WTC11 (cell line): ENCODE results near the gene FARP2. TPM values are rescaled to one million over a fixed set of nuclear protein-coding genes. Genes with fewer than 3 reads are reported as not detected.

Experiments
- ATAC-seq: fragments of 200-7000 bp; cut with Tn5 transposase; 2 replicates; pipeline ENCODE4 v1.10.0; 2021; ENCODE audit warnings: mild to moderate bottlenecking, moderate library complexity
- CTCF ChIA-PET: fragments of 300-600 bp; sonication (Branson Sonifier 250); formaldehyde crosslinking; loops from one replicate; lab custom pipeline; 2021; ENCODE audit warnings: antibody characterized with exemption; lab: Charles Lee
- POLR2A ChIA-PET: fragments of 350-600 bp; sonication (Branson Sonifier 250); formaldehyde crosslinking; loops from one replicate; lab custom pipeline; 2021; ENCODE audit warnings: antibody characterized with exemption; lab: Charles Lee
- DNase-seq: peaks from one replicate; pipeline ENCODE4 v3.0.0; 2021; ENCODE audit warnings: low spot score
- H3K27ac Mint-ChIP-seq: 2 replicates; pipeline ENCODE4 v1.8.0; 2021; ENCODE audit warnings: mixed read lengths
- H3K27me3 Mint-ChIP-seq: 2 replicates; pipeline ENCODE4 v1.8.0; 2021; ENCODE audit warnings: low read depth, mild to moderate bottlenecking, moderate library complexity, mixed read lengths
- H3K36me3 Mint-ChIP-seq: 2 replicates; pipeline ENCODE4 v1.8.0; 2021; ENCODE audit warnings: mixed read lengths
- H3K4me1 Mint-ChIP-seq: 2 replicates; pipeline ENCODE4 v1.8.0; 2022; ENCODE audit warnings: mixed read lengths
- H3K4me3 Mint-ChIP-seq: 2 replicates; pipeline ENCODE4 v1.8.0; 2021; ENCODE audit warnings: mild to moderate bottlenecking, moderate library complexity, mixed read lengths
- H3K9me3 Mint-ChIP-seq: 2 replicates; pipeline ENCODE4 v1.8.0; 2021; ENCODE audit warnings: mixed read lengths
- ELF4 ChIP-seq: sonication (generic); formaldehyde crosslinking; IDR thresholded peaks from 2 replicates; pipeline ENCODE4 v1.8.1; 2022; ENCODE audit warnings: low read depth, mild to moderate bottlenecking, moderate library complexity, missing genetic modification reagents
- EMX1 ChIP-seq: fragments of 250-450 bp; sonication (Bioruptor Pico); IDR thresholded peaks from 2 replicates; pipeline ENCODE4 v1.8.0; 2021; ENCODE audit warnings: mild to moderate bottlenecking
- ESRRA ChIP-seq: sonication (generic); formaldehyde crosslinking; IDR thresholded peaks from 2 replicates; pipeline ENCODE4 v1.8.1; 2022; ENCODE audit warnings: mild to moderate bottlenecking, missing genetic modification reagents, borderline replicate concordance
- ETV6 ChIP-seq: sonication (generic); formaldehyde crosslinking; IDR thresholded peaks from 2 replicates; pipeline ENCODE4 v1.8.1; 2022; ENCODE audit warnings: mild to moderate bottlenecking, missing genetic modification reagents
- GRHL2 ChIP-seq: fragments of 250-450 bp; sonication (Bioruptor Pico); IDR thresholded peaks from 2 replicates; pipeline ENCODE4 v1.8.0; 2022; ENCODE audit warnings: mild to moderate bottlenecking, moderate library complexity; ENCODE audit not compliant: insufficient replicate concordance, severe bottlenecking
- MYBL2 ChIP-seq: sonication (generic); formaldehyde crosslinking; IDR thresholded peaks from 2 replicates; pipeline ENCODE4 v1.8.1; 2023; ENCODE audit warnings: mild to moderate bottlenecking, moderate library complexity, missing genetic modification reagents
- OVOL2 ChIP-seq: fragments of 250-450 bp; sonication (Bioruptor Pico); IDR thresholded peaks from 2 replicates; pipeline ENCODE4 v1.9.0; 2021; ENCODE audit warnings: mild to moderate bottlenecking, borderline replicate concordance
- PRRX2 ChIP-seq: fragments of 250-450 bp; sonication (Bioruptor Pico); IDR thresholded peaks from 2 replicates; pipeline ENCODE4 v1.8.0; 2021; ENCODE audit warnings: mild to moderate bottlenecking
- RELA ChIP-seq: sonication (generic); formaldehyde crosslinking; IDR thresholded peaks from 2 replicates; pipeline ENCODE4 v1.8.1; 2022; ENCODE audit warnings: missing genetic modification reagents, mild to moderate bottlenecking, borderline replicate concordance
- SMAD3 ChIP-seq: sonication (generic); formaldehyde crosslinking; IDR thresholded peaks from 2 replicates; pipeline ENCODE4 v1.8.0; 2022; ENCODE audit warnings: missing genetic modification reagents, mild to moderate bottlenecking, borderline replicate concordance
- SOX15 ChIP-seq: fragments of 250-450 bp; sonication (Bioruptor Pico); IDR thresholded peaks from 2 replicates; pipeline ENCODE4 v1.9.0; 2021; ENCODE audit warnings: mild to moderate bottlenecking
- TEAD1 ChIP-seq: sonication (generic); formaldehyde crosslinking; IDR thresholded peaks from 2 replicates; pipeline ENCODE4 v1.8.0; 2022; ENCODE audit warnings: mild to moderate bottlenecking, missing genetic modification reagents
- ZNF219 ChIP-seq: sonication (generic); formaldehyde crosslinking; IDR thresholded peaks from 2 replicates; pipeline ENCODE4 v1.8.0; 2023; ENCODE audit warnings: missing genetic modification reagents, mild to moderate bottlenecking, borderline replicate concordance
- ZNF232 ChIP-seq: sonication (generic); formaldehyde crosslinking; IDR thresholded peaks from 2 replicates; pipeline ENCODE4 v1.8.0; 2022; ENCODE audit warnings: mild to moderate bottlenecking, missing genetic modification reagents
- ZNF263 ChIP-seq: sonication (generic); formaldehyde crosslinking; IDR thresholded peaks from 2 replicates; pipeline ENCODE4 v1.8.1; 2022; ENCODE audit warnings: low read depth, mild to moderate bottlenecking, moderate library complexity, missing genetic modification reagents
- ZNF317 ChIP-seq: sonication (generic); formaldehyde crosslinking; IDR thresholded peaks from 2 replicates; pipeline ENCODE4 v1.8.1; 2023; ENCODE audit warnings: low read depth, mild to moderate bottlenecking, moderate library complexity, missing genetic modification reagents, borderline replicate concordance
- ZNF396 ChIP-seq: fragments of 250-450 bp; sonication (Bioruptor Pico); IDR thresholded peaks from 2 replicates; pipeline ENCODE4 v1.8.0; 2021; ENCODE audit warnings: mild to moderate bottlenecking, moderate library complexity, borderline replicate concordance
- ZNF416 ChIP-seq: fragments of 250-450 bp; sonication (Bioruptor Pico); IDR thresholded peaks from 2 replicates; pipeline ENCODE4 v1.9.0; 2021; ENCODE audit warnings: mild to moderate bottlenecking, inconsistent platforms
- total RNA-seq: library from RNA; stranded (reverse); gene quantifications from 3 replicates; pipeline ENCODE4 v1.2.3, GENCODE V29; 2021
- TF ChIP-seq, protein P1 (sequence below): sonication (generic); formaldehyde crosslinking; conservative IDR thresholded peaks from 2 replicates; pipeline ENCODE4 v1.8.1; 2022; ENCODE audit warnings: mild to moderate bottlenecking, missing genetic modification reagents
- TF ChIP-seq, protein P2 (sequence below): sonication (generic); formaldehyde crosslinking; IDR thresholded peaks from 2 replicates; pipeline ENCODE4 v1.8.1; 2022; ENCODE audit warnings: mild to moderate bottlenecking, moderate library complexity, missing genetic modification reagents
- TF ChIP-seq, protein P3 (sequence below): fragments of 250-450 bp; sonication (Bioruptor Pico); IDR thresholded peaks from 2 replicates; pipeline ENCODE4 v1.9.0; 2021; ENCODE audit warnings: mild to moderate bottlenecking
- TF ChIP-seq, protein P4 (sequence below): sonication (generic); formaldehyde crosslinking; IDR thresholded peaks from 2 replicates; pipeline ENCODE4 v1.8.0; 2022; ENCODE audit warnings: mild to moderate bottlenecking, missing genetic modification reagents
- TF ChIP-seq, protein P5 (sequence below): fragments of 200-600 bp; IDR thresholded peaks from 2 replicates; pipeline ENCODE4 v1.8.0; 2022; ENCODE audit warnings: antibody characterized with exemption
- TF ChIP-seq, protein P6 (sequence below): fragments of 250-450 bp; sonication (Bioruptor Pico); IDR thresholded peaks from 2 replicates; pipeline ENCODE4 v1.9.0; 2021; ENCODE audit warnings: mild to moderate bottlenecking
- TF ChIP-seq, protein P7 (sequence below): sonication (generic); formaldehyde crosslinking; IDR thresholded peaks from 2 replicates; pipeline ENCODE4 v1.8.1; 2023; ENCODE audit warnings: mild to moderate bottlenecking, missing genetic modification reagents
- TF ChIP-seq, protein P8 (sequence below): sonication (generic); formaldehyde crosslinking; IDR thresholded peaks from 2 replicates; pipeline ENCODE4 v1.8.0; 2022; ENCODE audit warnings: mild to moderate bottlenecking, missing genetic modification reagents

Gene FARP2
- total RNA-seq, 1 experiment from 2014 or later: 37.8 TPM

DNA sequence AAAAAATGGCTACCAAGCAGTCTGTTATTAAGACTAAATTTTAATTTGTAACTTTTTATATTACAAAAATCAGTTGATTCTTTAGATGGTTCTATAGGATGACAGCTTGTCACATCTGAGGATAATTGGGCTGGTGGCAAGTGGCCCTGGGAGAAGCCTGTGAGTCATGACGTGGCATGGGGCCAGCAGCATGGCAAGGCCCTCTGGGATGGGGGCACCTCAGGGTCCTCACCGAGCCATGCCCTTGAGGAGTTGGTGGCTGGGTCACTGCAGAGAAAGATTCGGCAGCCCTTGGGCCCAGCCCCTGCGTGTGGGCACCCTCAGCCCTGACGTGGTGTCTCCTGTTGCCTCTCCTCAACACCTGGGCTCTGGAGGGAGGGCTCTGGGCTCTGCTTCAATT lies 102.6 kb downstream of the FARP2 start:
- ATAC-seq: no peak
- CTCF ChIA-PET: no interaction called here
- H3K36me3 Mint-ChIP-seq: no peaks in the 10 kb centered on the region
- H3K9me3 Mint-ChIP-seq: no peaks in the 10 kb centered on the region
- TF ChIP-seq, protein P1, sequence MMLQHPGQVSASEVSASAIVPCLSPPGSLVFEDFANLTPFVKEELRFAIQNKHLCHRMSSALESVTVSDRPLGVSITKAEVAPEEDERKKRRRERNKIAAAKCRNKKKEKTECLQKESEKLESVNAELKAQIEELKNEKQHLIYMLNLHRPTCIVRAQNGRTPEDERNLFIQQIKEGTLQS (CRISPR knock-in tag): no peak
- TF ChIP-seq SMAD3 (CRISPR knock-in tag): no peak
- TF ChIP-seq, protein P2, sequence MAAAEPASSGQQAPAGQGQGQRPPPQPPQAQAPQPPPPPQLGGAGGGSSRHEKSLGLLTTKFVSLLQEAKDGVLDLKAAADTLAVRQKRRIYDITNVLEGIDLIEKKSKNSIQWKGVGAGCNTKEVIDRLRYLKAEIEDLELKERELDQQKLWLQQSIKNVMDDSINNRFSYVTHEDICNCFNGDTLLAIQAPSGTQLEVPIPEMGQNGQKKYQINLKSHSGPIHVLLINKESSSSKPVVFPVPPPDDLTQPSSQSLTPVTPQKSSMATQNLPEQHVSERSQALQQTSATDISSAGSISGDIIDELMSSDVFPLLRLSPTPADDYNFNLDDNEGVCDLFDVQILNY (CRISPR knock-in tag): no peak
- TF ChIP-seq, protein P3, sequence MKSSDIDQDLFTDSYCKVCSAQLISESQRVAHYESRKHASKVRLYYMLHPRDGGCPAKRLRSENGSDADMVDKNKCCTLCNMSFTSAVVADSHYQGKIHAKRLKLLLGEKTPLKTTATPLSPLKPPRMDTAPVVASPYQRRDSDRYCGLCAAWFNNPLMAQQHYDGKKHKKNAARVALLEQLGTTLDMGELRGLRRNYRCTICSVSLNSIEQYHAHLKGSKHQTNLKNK (CRISPR knock-in tag): no peak
- no peak for TF ChIP-seq TEAD1 (CRISPR knock-in tag)
- TF ChIP-seq GRHL2 (CRISPR knock-in tag): no peak
- no peak for TF ChIP-seq ZNF232 (CRISPR knock-in tag)
- no peak for TF ChIP-seq ESRRA (CRISPR knock-in tag)
- TF ChIP-seq ZNF317: no peak
- TF ChIP-seq, protein P4, sequence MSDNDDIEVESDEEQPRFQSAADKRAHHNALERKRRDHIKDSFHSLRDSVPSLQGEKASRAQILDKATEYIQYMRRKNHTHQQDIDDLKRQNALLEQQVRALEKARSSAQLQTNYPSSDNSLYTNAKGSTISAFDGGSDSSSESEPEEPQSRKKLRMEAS: no peak
- no peak for TF ChIP-seq ZNF396 (CRISPR knock-in tag)
- TF ChIP-seq, protein P5, sequence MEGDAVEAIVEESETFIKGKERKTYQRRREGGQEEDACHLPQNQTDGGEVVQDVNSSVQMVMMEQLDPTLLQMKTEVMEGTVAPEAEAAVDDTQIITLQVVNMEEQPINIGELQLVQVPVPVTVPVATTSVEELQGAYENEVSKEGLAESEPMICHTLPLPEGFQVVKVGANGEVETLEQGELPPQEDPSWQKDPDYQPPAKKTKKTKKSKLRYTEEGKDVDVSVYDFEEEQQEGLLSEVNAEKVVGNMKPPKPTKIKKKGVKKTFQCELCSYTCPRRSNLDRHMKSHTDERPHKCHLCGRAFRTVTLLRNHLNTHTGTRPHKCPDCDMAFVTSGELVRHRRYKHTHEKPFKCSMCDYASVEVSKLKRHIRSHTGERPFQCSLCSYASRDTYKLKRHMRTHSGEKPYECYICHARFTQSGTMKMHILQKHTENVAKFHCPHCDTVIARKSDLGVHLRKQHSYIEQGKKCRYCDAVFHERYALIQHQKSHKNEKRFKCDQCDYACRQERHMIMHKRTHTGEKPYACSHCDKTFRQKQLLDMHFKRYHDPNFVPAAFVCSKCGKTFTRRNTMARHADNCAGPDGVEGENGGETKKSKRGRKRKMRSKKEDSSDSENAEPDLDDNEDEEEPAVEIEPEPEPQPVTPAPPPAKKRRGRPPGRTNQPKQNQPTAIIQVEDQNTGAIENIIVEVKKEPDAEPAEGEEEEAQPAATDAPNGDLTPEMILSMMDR: no peak
- TF ChIP-seq EMX1 (CRISPR knock-in tag): no peak
- TF ChIP-seq ZNF263 (CRISPR knock-in tag): no peak
- no peak for TF ChIP-seq PRRX2 (CRISPR knock-in tag)
- TF ChIP-seq, all 79 proteins: peak for 0
- no peak overlapping the region for H3K4me3 Mint-ChIP-seq
- H3K27me3 Mint-ChIP-seq: no peaks in the 10 kb centered on the region; the same call in 1 of the 2 replicates
- POLR2A ChIA-PET: no interaction called here
- no peak overlapping the region for H3K27ac Mint-ChIP-seq
- peaks cover 4% of the 10 kb centered on the region; the same call in 1 of the 2 replicates for H3K4me1 Mint-ChIP-seq
- DNase-seq: no peak

DNA sequence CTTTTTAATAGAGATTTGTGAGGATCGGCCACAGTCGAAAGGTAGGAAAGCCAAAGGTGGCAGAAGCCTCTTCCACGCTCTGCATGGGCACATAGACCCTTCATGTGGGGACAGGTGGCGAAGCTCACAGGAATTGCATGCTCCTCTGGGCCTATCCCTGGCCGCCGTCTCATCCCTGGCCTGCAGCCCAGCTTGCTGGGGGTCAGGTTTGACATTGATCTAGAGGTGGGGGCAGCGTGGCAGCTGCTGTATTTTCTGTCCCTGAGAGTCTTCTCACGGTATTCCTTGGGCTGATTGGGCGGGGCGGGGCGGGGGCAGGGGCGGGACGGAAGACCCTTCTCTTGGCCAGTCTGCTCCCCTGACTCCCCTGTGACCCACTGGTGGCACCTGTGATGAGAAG lies 103.4 kb downstream of the FARP2 start:
- H3K27ac Mint-ChIP-seq: no peak overlapping the region
- no peak for TF ChIP-seq MYBL2
- no peak for TF ChIP-seq SOX15 (CRISPR knock-in tag)
- no peak for TF ChIP-seq OVOL2 (CRISPR knock-in tag)
- no peak for TF ChIP-seq ZNF416 (CRISPR knock-in tag)
- TF ChIP-seq, protein P6, sequence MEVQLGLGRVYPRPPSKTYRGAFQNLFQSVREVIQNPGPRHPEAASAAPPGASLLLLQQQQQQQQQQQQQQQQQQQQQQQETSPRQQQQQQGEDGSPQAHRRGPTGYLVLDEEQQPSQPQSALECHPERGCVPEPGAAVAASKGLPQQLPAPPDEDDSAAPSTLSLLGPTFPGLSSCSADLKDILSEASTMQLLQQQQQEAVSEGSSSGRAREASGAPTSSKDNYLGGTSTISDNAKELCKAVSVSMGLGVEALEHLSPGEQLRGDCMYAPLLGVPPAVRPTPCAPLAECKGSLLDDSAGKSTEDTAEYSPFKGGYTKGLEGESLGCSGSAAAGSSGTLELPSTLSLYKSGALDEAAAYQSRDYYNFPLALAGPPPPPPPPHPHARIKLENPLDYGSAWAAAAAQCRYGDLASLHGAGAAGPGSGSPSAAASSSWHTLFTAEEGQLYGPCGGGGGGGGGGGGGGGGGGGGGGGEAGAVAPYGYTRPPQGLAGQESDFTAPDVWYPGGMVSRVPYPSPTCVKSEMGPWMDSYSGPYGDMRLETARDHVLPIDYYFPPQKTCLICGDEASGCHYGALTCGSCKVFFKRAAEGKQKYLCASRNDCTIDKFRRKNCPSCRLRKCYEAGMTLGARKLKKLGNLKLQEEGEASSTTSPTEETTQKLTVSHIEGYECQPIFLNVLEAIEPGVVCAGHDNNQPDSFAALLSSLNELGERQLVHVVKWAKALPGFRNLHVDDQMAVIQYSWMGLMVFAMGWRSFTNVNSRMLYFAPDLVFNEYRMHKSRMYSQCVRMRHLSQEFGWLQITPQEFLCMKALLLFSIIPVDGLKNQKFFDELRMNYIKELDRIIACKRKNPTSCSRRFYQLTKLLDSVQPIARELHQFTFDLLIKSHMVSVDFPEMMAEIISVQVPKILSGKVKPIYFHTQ: no peak
- TF ChIP-seq ELF4: no peak
- TF ChIP-seq RELA: no peak
- TF ChIP-seq, protein P3 (CRISPR knock-in tag): no peak
- TF ChIP-seq ZNF219: no peak
- TF ChIP-seq, protein P7, sequence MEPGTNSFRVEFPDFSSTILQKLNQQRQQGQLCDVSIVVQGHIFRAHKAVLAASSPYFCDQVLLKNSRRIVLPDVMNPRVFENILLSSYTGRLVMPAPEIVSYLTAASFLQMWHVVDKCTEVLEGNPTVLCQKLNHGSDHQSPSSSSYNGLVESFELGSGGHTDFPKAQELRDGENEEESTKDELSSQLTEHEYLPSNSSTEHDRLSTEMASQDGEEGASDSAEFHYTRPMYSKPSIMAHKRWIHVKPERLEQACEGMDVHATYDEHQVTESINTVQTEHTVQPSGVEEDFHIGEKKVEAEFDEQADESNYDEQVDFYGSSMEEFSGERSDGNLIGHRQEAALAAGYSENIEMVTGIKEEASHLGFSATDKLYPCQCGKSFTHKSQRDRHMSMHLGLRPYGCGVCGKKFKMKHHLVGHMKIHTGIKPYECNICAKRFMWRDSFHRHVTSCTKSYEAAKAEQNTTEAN (CRISPR knock-in tag): no peak
- no peak for TF ChIP-seq SMAD3 (CRISPR knock-in tag)
- TF ChIP-seq, protein P8, sequence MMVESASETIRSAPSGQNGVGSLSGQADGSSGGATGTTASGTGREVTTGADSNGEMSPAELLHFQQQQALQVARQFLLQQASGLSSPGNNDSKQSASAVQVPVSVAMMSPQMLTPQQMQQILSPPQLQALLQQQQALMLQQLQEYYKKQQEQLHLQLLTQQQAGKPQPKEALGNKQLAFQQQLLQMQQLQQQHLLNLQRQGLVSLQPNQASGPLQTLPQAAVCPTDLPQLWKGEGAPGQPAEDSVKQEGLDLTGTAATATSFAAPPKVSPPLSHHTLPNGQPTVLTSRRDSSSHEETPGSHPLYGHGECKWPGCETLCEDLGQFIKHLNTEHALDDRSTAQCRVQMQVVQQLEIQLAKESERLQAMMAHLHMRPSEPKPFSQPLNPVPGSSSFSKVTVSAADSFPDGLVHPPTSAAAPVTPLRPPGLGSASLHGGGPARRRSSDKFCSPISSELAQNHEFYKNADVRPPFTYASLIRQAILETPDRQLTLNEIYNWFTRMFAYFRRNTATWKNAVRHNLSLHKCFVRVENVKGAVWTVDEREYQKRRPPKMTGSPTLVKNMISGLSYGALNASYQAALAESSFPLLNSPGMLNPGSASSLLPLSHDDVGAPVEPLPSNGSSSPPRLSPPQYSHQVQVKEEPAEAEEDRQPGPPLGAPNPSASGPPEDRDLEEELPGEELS (CRISPR knock-in tag): no peak
- TF ChIP-seq ETV6: no peak

More for the DNA sequence above, 103.4 kb downstream of the FARP2 start:
- Mint-ChIP-seq H3K4me1 (peaks cover 4% of the 10 kb centered on the region; the same call in 1 of the 2 replicates), H3K27me3 (no peaks in the 10 kb centered on the region; the same call in 1 of the 2 replicates), H3K36me3 (no peaks in the 10 kb centered on the region), H3K9me3 (no peaks in the 10 kb centered on the region), H3K4me3 (no peak overlapping the region)
- ATAC-seq (no peak), DNase-seq (no peak)
- CTCF ChIA-PET: no interaction called here
- POLR2A ChIA-PET: no interaction called here
